GM12878 (cell line): ENCODE results near the gene ABCC1. TPM values are rescaled to one million over a fixed set of nuclear protein-coding genes. Genes with fewer than 3 reads are reported as not detected.
A peak's percentile ranks its signal among the peaks of the same experiment; 100 is the strongest.

Experiments
- ATAC-seq: fragments of 200-7000 bp; cut with Tn5 transposase; 3 replicates; pipeline ENCODE4 v1.9.1; 2020; ENCODE audit warnings: mild to moderate bottlenecking, moderate library complexity
- BruUV-seq: library from RNA; stranded (reverse); fragments of 400-500 nt; replicated peaks from 2 replicates; lab custom pipeline; 2021; lab: Mats Ljungman, UMichigan
- CTCF ChIA-PET: fragments of 300-600 bp; sonication (Branson Sonifier 250); formaldehyde crosslinking; extraction: SDS; loops from one replicate; lab custom pipeline; 2021; ENCODE audit warnings: inconsistent platforms; lab: Yijun Ruan, JAX
- POLR2A ChIA-PET: fragments of 350-600 bp; formaldehyde crosslinking; extraction: SDS; loops from one replicate; lab custom pipeline; 2021; ENCODE audit warnings: inconsistent platforms; lab: Charles Lee
- RAD21 ChIA-PET: fragments of 300-600 bp; sonication (Branson Sonifier 250); formaldehyde crosslinking; loops from one replicate; lab custom pipeline; 2023; ENCODE audit warnings: antibody characterized with exemption; ENCODE audit not compliant: unreplicated experiment; lab: Charles Lee
- SMC1A ChIA-PET: fragments of 300-600 bp; sonication (Branson Sonifier 250); formaldehyde crosslinking; loops from one replicate; lab custom pipeline; 2023; ENCODE audit not compliant: unreplicated experiment, uncharacterized antibody; lab: Charles Lee
- DNase-seq: peaks from one replicate; pipeline ENCODE4 v3.0.0-alpha.2; 2011; ENCODE audit warnings: low read depth, low spot score
- FAIRE-seq: peaks from 3 replicates; lab custom pipeline; 2011; peaks lifted over from hg19 to GRCh38; lab: Jason Lieb, UNC
- H2AFZ ChIP-seq: 2 replicates; pipeline ENCODE4 v1.6.0; 2011; ENCODE audit warnings: low read depth, low read length, control low read depth; ENCODE audit not compliant: control insufficient read depth
- H3K27ac ChIP-seq: 2 replicates; pipeline ENCODE4 v1.5.1; 2011; ENCODE audit warnings: control low read depth; ENCODE audit not compliant: control insufficient read depth, insufficient read depth
- H3K27me3 ChIP-seq, 2 experiments: replicated peaks in 1 of 2; 2 replicates each; pipeline versions ENCODE4 v1.6.0 to v1.6.1; 2011; ENCODE audit warnings: low read length in 1 of 2; ENCODE audit not compliant: control insufficient read depth in 2 of 2, insufficient read depth in 2 of 2
- H3K36me3 ChIP-seq, 2 experiments: 2 replicates each; pipeline ENCODE4 v1.5.1; 2011; ENCODE audit warnings: low read length in 1 of 2; ENCODE audit not compliant: control insufficient read depth in 2 of 2, insufficient read depth in 2 of 2
- H3K4me1 ChIP-seq: 2 replicates; pipeline ENCODE4 v1.6.1; 2011; ENCODE audit warnings: mild to moderate bottlenecking, low read length, moderate library complexity, mixed read lengths; ENCODE audit not compliant: control insufficient read depth, insufficient read depth
- H3K4me2 ChIP-seq: 2 replicates; pipeline ENCODE4 v1.6.0; 2011; ENCODE audit warnings: control low read depth; ENCODE audit not compliant: control insufficient read depth, insufficient read depth
- H3K4me3 ChIP-seq: fragments of 200-600 bp; sonication (generic); 2 replicates; pipeline ENCODE4 v1.5.1; 2016
- H3K79me2 ChIP-seq: 2 replicates; pipeline ENCODE4 v1.6.0; 2011; ENCODE audit warnings: low read length; ENCODE audit not compliant: control insufficient read depth, insufficient read depth
- H3K9ac ChIP-seq: 2 replicates; pipeline ENCODE4 v1.8.0; 2011; ENCODE audit warnings: low read length, control low read depth, mixed read lengths; ENCODE audit not compliant: control insufficient read depth, insufficient read depth
- H3K9me3 ChIP-seq: replicated peaks from 3 replicates; pipeline ENCODE4 v1.5.1; 2011; ENCODE audit warnings: mild to moderate bottlenecking, low read length; ENCODE audit not compliant: control insufficient read depth, insufficient read depth
- H4K20me1 ChIP-seq: 2 replicates; pipeline ENCODE4 v1.6.0; 2011; ENCODE audit not compliant: control insufficient read depth, insufficient read depth
- ASH2L ChIP-seq: fragments of 300-600, 200-600 bp; sonication (generic); IDR thresholded peaks from 2 replicates; pipeline ENCODE4 v1.6.1; 2017; ENCODE audit warnings: low read depth, mild to moderate bottlenecking, borderline replicate concordance
- E2F4 ChIP-seq: IDR thresholded peaks from 2 replicates; pipeline ENCODE4 v1.6.1; 2012; ENCODE audit warnings: low read depth, low read length, improper control_type of control experiment
- IRF5 ChIP-seq: fragments of 450-650 bp; IDR thresholded peaks from 2 replicates; pipeline ENCODE4 v1.6.1; 2017; ENCODE audit warnings: borderline replicate concordance
- KAT2A ChIP-seq: conservative IDR thresholded peaks from 2 replicates; pipeline ENCODE4 v1.6.1; 2011; ENCODE audit warnings: low read depth, low read length; ENCODE audit not compliant: control insufficient read depth
- MEF2A ChIP-seq: IDR thresholded peaks from 2 replicates; pipeline ENCODE4 v1.6.1; 2011; ENCODE audit warnings: low read depth, mild to moderate bottlenecking, low read length, moderate library complexity; ENCODE audit not compliant: insufficient read depth
- MXI1 ChIP-seq: fragments of 150-350 bp; IDR thresholded peaks from 2 replicates; pipeline ENCODE4 v1.6.1; 2011; ENCODE audit warnings: low read depth, mild to moderate bottlenecking, inconsistent platforms, low read length, improper control_type of control experiment
- NR2C1 ChIP-seq: fragments of 450-650 bp; IDR thresholded peaks from 2 replicates; pipeline ENCODE4 v1.6.1; 2017; ENCODE audit warnings: antibody characterized with exemption, mild to moderate bottlenecking, moderate library complexity
- RELA ChIP-seq: fragments of 450-650 bp; IDR thresholded peaks from 2 replicates; pipeline ENCODE4 v1.8.0; 2014; ENCODE audit warnings: borderline replicate concordance; ENCODE audit not compliant: partially characterized antibody
- SUZ12 ChIP-seq: fragments of 200-600 bp; sonication (generic); IDR thresholded peaks from one replicate; pipeline ENCODE4 v1.6.1; 2018; ENCODE audit warnings: antibody characterized with exemption, mild to moderate bottlenecking; ENCODE audit not compliant: unreplicated experiment
- WGBS: methylation state at CpG from one replicate; pipeline ENCODE4 v1.1.6; 2016; ENCODE audit warnings: low lambda C conversion rate; ENCODE audit not compliant: insufficient replicate concordance, insufficient coverage; ENCODE audit errors: missing lambda C conversion rate; 5-methylcytosine and 5-hydroxymethylcytosine counted together
- in situ Hi-C: fragments of 300-500 bp; cut with MboI; formaldehyde crosslinking; loops from 9 replicates; pipeline ENCODE4 v1.14.3; 2018; ENCODE audit warnings: mixed read lengths
- intact Hi-C: fragments of 100-400 bp; cut with micrococcal nuclease; formaldehyde crosslinking; loops from one replicate; pipeline ENCODE4 v1.14.2; 2022; ENCODE audit not compliant: unreplicated experiment
- polyA plus RNA-seq, 11 experiments: library from polyadenylated mRNA; depleted of rRNA in 4 of 11; unstranded in 6 of 11; stranded (reverse) in 5 of 11; fragments of >200 nt; fragmentation: Nextera tagmentation in 4 of 11; fragmentation: Illumina TruSeq in 1 of 11; extraction: Ambion mirVana in 4 of 11; extraction: Trizol in 1 of 11; gene quantifications; 1 replicate in 1 of 11; 2 replicates in 10 of 11; pipeline versions ENCODE4 v1.2.1 to v1.2.3, GENCODE V29; 2011 to 2016; ENCODE audit warnings: inconsistent platforms in 2 of 11, missing spikeins in 2 of 11, low read depth in 1 of 11
- total RNA-seq, 4 experiments: library from RNA; depleted of rRNA in 3 of 4; stranded (reverse); fragments of >200 nt in 3 of 4; fragmentation: Illumina TruSeq in 1 of 4; extraction: Trizol in 1 of 4; gene quantifications; 2 replicates each; pipeline versions ENCODE4 v1.2.1 to v1.2.3, GENCODE V29; 2013 to 2021

ABCC1 gene
- total and polyA plus RNA-seq, 10 of the 15 experiments (the other 5 are each of a cell fraction or from before 2014, with no cell fraction given) = 3.2 to 44.6 (median 14.5) TPM

GRCh38 chr16:16071631-16072244 lies 122.3 kb downstream of the ABCC1 start (continued):
- TF ChIP-seq RELA (no peak), KAT2A (no peak), MEF2A (no peak), IRF5 (no peak), SUZ12 (no peak)

- peaks cover 29 to 38% of the 10 kb centered on the region in 2 experiments for H3K36me3 ChIP-seq
- ChIA-PET RAD21 (no interaction called here), SMC1A (no interaction called here), POLR2A (no interaction called here), CTCF (no interaction called here)
- H3K27ac ChIP-seq = no peak overlapping the region
- no peak overlapping the region for H3K4me3 ChIP-seq
- H2AFZ ChIP-seq = no peak overlapping the region
- H4K20me1 ChIP-seq = no peaks in the 10 kb centered on the region
- no peak overlapping the region for H3K9ac ChIP-seq
- WGBS = 83% methylated on average over 2 of the region's 2 CpGs
- H3K27me3 ChIP-seq = no peaks in the 10 kb centered on the region
- H3K4me1 ChIP-seq = no peaks in the 10 kb centered on the region; the same call in 1 of the 2 replicates
- in situ Hi-C loops = no loop called here
- FAIRE-seq (no peak), ATAC-seq (no peak), DNase-seq (no peak)
- intact Hi-C loops = no loop called here
- H3K79me2 ChIP-seq = no peaks in the 10 kb centered on the region
- no peaks in the 10 kb centered on the region for H3K9me3 ChIP-seq
- no peak overlapping the region for H3K4me2 ChIP-seq
- TF ChIP-seq E2F4 (no peak), ASH2L (no peak), MXI1 (no peak), NR2C1 (no peak)
- BruUV-seq = TSS peak; percentile 28
These were observed 123.7 kb downstream of the ABCC1 start for GRCh38 chr16:16073001-16073545.
